ENCODE results near the gene GLRB. TPM values are rescaled to one million over a fixed set of nuclear protein-coding genes. Genes with fewer than 3 reads are reported as not detected.
"Not testable (repeated sequence)": the region's sequence is repeated elsewhere in the genome, so short reads cannot be mapped to it uniquely, and the experiment has no call there.

The GLRB gene
- total RNA-seq, 1 donor from 2014 or later, result 8.4 TPM

DNA sequence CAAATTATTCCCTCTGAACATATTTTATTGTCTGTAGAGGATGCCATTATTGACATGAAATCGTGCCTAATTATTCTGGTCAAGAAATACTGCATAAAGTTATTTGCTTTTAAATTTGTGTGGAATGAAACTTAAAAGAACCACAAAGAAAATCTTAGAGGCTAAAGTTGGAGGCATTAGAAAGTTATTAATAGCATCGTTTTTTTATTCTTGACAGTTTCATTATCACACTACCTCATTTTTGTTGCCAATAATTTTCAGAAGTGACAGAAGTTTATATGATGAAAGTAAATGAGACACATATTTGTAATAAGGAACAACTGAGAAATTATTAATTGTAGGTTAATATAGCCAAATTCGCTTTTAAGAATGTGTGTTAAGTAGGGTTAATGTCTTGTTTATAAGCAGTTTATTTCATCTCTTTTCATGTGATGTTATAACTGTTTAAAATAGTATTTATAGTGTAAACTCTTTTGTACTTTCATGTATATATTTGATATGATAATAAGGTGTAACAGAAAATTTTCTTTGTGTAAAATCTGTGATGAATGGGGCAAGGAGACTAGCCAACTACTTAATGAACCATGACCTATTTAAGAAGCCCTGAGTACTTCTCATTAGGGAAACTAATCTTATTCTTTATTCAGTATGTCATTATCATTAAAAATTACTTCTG lies 90.1 kb downstream of the GLRB start:
- H3K36me3 Mint-ChIP-seq (ENCODE audit: low read depth), result peaks cover 21% of the 10 kb centered on the region
- TF ChIP-seq, protein P1, sequence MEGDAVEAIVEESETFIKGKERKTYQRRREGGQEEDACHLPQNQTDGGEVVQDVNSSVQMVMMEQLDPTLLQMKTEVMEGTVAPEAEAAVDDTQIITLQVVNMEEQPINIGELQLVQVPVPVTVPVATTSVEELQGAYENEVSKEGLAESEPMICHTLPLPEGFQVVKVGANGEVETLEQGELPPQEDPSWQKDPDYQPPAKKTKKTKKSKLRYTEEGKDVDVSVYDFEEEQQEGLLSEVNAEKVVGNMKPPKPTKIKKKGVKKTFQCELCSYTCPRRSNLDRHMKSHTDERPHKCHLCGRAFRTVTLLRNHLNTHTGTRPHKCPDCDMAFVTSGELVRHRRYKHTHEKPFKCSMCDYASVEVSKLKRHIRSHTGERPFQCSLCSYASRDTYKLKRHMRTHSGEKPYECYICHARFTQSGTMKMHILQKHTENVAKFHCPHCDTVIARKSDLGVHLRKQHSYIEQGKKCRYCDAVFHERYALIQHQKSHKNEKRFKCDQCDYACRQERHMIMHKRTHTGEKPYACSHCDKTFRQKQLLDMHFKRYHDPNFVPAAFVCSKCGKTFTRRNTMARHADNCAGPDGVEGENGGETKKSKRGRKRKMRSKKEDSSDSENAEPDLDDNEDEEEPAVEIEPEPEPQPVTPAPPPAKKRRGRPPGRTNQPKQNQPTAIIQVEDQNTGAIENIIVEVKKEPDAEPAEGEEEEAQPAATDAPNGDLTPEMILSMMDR (conservative IDR thresholded peaks at IDR 0.05), result no peak
- H3K27me3 Mint-ChIP-seq (ENCODE audit: low read depth), result no peaks in the 10 kb centered on the region
- H3K9me3 Mint-ChIP-seq, result peaks cover 10% of the 10 kb centered on the region
- no peak overlapping the region for H3K27ac Mint-ChIP-seq (ENCODE audit: unreplicated experiment)
- DNase-seq (ENCODE audit: low read depth, low spot score), result no peak
- peaks cover 3% of the 10 kb centered on the region for H3K4me1 Mint-ChIP-seq
- H3K4me3 Mint-ChIP-seq, result no peak overlapping the region

DNA sequence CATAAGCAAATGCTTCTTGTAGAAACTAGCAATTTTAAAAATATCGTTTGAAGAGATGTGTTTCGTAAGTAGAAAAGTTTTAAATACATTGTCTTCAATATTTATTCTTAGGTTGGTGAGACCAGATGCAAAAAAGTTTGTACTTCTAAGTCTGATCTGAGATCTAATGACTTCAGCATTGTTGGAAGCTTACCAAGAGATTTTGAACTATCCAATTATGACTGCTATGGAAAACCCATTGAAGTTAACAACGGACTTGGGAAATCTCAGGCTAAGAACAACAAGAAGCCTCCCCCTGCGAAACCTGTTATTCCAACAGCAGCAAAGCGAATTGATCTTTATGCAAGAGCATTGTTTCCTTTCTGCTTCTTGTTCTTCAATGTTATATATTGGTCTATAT lies 94.4 kb downstream of the GLRB start:
- H3K4me3 Mint-ChIP-seq, result no peak overlapping the region
- no peaks in the 10 kb centered on the region for H3K27me3 Mint-ChIP-seq (ENCODE audit: low read depth)
- TF ChIP-seq, protein P1 (conservative IDR thresholded peaks at IDR 0.05), result no peak
- DNase-seq (ENCODE audit: low read depth, low spot score), result no peak
- no peaks in the 10 kb centered on the region for H3K36me3 Mint-ChIP-seq (ENCODE audit: low read depth)
- H3K27ac Mint-ChIP-seq (ENCODE audit: unreplicated experiment), result no peak overlapping the region
- H3K9me3 Mint-ChIP-seq, result no peaks in the 10 kb centered on the region
- H3K4me1 Mint-ChIP-seq, result peaks cover 3% of the 10 kb centered on the region

DNA sequence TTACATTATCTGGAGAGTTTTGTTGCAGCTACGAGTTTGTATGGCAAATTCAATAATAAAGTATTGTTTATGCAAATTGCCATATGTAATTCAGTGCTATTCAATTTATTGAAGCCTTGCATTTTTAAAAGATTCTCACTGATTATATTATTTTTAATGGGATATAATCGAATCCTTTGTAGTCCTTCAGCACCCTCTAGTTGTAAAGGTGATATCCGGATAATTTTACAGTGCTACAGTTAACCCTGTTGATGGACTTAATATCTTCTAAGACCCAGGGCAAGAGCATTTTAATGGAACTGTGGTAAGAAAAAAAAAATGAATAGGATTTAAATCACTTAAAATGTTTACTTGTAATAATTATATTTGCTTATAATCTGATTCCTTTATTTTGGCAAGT lies 96.1 kb downstream of the GLRB start:
- Mint-ChIP-seq H3K4me1 (peaks cover 3% of the 10 kb centered on the region), H3K27me3 (ENCODE audit: low read depth) (no peaks in the 10 kb centered on the region), H3K27ac (ENCODE audit: unreplicated experiment) (no peak overlapping the region), H3K4me3 (no peak overlapping the region), H3K36me3 (ENCODE audit: low read depth) (no peaks in the 10 kb centered on the region), H3K9me3 (no peaks in the 10 kb centered on the region)
- TF ChIP-seq, protein P1 (conservative IDR thresholded peaks at IDR 0.05), result no peak
- DNase-seq (ENCODE audit: low read depth, low spot score), result no peak

DNA sequence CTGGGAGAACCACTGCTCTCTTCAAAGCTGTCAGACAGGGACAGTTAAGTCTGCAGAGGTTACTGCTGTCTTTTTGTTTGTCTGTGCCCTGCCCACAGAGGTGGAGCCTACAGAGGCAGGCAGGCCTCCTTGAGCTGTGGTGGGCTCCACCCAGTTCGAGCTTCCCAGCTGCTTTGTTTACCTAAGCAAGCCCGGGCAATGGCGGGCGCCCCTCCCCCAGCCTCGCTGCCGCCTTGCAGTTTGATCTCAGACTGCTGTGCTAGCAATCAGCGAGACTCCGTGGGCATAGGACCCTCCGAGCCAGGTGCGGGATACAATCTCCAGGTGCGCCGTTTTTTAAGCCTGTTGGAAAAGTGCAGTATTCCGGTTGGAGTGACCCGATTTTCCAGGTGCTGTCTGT lies 104.3 kb downstream of the GLRB start:
- not testable (repeated sequence) for H3K27ac Mint-ChIP-seq (ENCODE audit: unreplicated experiment); H3K27me3 Mint-ChIP-seq (ENCODE audit: low read depth); H3K9me3 Mint-ChIP-seq

DNA sequence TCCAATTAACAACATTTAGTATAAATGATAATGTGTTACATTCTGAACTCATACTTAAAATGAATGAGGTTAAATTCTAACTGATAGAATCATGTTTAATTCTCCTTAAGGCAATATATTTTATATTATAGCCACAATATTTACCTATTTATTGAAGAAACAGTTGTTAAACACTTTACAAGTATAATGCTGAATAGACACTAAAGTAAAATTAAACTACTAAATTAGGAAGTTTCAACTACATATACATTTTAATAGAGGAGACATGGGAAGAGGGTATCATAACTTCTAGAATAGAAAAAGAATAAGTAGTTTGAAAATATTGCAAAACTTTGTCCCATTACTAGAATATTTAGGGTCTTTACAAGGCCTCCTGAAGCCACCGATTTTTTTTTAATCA lies 108.3 kb downstream of the GLRB start:
- Mint-ChIP-seq H3K9me3 (peaks cover 5% of the 10 kb centered on the region), H3K27ac (ENCODE audit: unreplicated experiment) (no peak overlapping the region), H3K36me3 (ENCODE audit: low read depth) (no peaks in the 10 kb centered on the region), H3K4me1 (no peaks in the 10 kb centered on the region), H3K27me3 (ENCODE audit: low read depth) (no peaks in the 10 kb centered on the region), H3K4me3 (no peak overlapping the region)
- TF ChIP-seq, protein P1 (conservative IDR thresholded peaks at IDR 0.05), result no peak
- no peak for DNase-seq (ENCODE audit: low read depth, low spot score)

More for the DNA sequence above, 104.3 kb downstream of the GLRB start:
- H3K4me3 Mint-ChIP-seq; DNase-seq (ENCODE audit: low read depth, low spot score); H3K4me1 Mint-ChIP-seq; H3K36me3 Mint-ChIP-seq (ENCODE audit: low read depth): not testable (repeated sequence)

DNA sequence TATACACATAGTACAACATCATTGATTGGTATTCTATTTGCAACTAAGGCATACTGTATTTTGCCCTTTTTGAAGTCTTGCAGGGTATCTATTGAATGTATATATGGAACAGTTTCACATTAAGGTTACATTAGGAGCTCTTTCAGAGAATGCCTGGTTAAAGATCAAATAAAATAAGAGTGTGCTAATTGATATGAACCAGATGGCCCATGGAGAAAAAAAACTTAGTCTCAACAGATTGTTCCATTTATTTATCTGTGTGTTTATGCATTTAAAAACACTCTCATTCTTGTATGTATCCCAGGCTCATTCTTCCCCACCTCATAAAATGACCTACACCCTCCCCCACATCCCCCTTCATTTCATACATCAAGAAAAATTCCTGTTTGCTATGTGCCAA lies 109.4 kb downstream of the GLRB start:
- Mint-ChIP-seq H3K9me3 (peaks cover 5% of the 10 kb centered on the region), H3K27me3 (ENCODE audit: low read depth) (no peaks in the 10 kb centered on the region), H3K27ac (ENCODE audit: unreplicated experiment) (no peak overlapping the region), H3K4me3 (no peak overlapping the region), H3K36me3 (ENCODE audit: low read depth) (no peaks in the 10 kb centered on the region), H3K4me1 (no peaks in the 10 kb centered on the region)
- TF ChIP-seq, protein P1 (conservative IDR thresholded peaks at IDR 0.05), result no peak
- no peak for DNase-seq (ENCODE audit: low read depth, low spot score)

Data from neural crest cell (in vitro differentiated cells).